Measurements from ENCODE around the gene OMA1.

DNA sequence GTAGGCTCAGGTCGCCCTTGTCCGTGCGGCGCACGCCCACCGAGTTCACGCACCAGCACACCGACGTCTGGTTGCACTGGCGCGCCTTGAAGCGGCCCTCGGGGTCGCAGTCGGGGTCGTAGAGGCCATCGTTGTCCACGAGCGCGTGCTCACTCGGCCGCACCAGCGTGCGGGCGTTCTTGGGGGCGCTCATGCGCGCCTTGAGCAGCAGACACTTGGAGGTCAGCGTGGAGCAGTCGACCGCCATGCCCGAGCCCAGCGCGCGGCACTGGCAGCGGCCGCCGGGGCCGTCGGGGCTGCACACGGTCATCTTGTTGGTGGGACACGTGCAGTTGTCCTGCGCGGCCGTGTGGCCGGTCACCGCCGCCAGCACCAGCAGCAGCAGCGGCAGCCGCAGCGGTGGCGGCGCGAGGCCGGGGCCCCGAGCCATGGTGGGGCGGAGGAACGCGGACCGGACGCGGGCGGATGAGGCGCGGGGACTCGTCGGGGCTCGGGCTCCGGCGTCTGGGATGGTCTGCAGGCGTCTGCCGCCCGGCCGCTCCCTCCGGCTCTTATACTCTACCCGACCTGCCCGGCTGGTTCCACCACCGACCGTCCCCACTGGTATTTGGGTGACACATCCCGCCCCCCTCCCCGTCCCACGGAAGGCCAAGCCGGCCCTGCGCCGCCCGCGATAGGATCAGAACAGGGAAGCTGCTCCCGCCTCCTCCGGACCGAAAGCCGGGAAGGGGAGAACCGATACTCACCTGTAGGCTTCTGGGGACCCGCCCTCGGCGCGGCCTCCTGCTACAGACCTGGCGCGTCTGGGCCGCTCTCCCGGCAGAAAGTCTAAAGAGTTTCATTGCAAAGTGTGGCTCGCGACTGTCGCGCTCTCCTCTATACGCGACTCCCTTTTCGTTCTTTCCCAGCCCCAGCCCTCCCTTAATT lies 30.5 kb upstream of the OMA1 start, which contains the start of gene TACSTD2:
- TF ChIP-seq MLLT1 (IDR thresholded peaks at IDR 0.05) (0 out of 2 replicates have a peak, but pooled peaks have one; percentile 25), BHLHE40 (IDR thresholded peaks at IDR 0.05; ENCODE audit: borderline replicate concordance in 1 of 2, low read depth in 2 of 2, low read length in 1 of 2) (no peak), POLR2A (IDR thresholded peaks at IDR 0.05; ENCODE audit: low read depth, low read length) (no peak), DPF2 (IDR thresholded peaks at IDR 0.05) (no peak), FOXK2 (IDR thresholded peaks at IDR 0.05) (no peak), CREB1 (IDR thresholded peaks at IDR 0.05; ENCODE audit: low read depth) (no peak), ETV6 (conservative IDR thresholded peaks at IDR 0.05 in 1 of 2, IDR thresholded peaks at IDR 0.05 in 1 of 2; ENCODE audit: borderline replicate concordance in 1 of 2, low read depth in 1 of 2) (no peak)
- TF ChIP-seq, protein P1, sequence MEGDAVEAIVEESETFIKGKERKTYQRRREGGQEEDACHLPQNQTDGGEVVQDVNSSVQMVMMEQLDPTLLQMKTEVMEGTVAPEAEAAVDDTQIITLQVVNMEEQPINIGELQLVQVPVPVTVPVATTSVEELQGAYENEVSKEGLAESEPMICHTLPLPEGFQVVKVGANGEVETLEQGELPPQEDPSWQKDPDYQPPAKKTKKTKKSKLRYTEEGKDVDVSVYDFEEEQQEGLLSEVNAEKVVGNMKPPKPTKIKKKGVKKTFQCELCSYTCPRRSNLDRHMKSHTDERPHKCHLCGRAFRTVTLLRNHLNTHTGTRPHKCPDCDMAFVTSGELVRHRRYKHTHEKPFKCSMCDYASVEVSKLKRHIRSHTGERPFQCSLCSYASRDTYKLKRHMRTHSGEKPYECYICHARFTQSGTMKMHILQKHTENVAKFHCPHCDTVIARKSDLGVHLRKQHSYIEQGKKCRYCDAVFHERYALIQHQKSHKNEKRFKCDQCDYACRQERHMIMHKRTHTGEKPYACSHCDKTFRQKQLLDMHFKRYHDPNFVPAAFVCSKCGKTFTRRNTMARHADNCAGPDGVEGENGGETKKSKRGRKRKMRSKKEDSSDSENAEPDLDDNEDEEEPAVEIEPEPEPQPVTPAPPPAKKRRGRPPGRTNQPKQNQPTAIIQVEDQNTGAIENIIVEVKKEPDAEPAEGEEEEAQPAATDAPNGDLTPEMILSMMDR (IDR thresholded peaks at IDR 0.05 in 2 of 3, conservative IDR thresholded peaks at IDR 0.05 in 1 of 3; ENCODE audit: control insufficient read depth in 2 of 3, extremely low read depth in 1 of 3, insufficient read depth in 1 of 3, low read depth in 3 of 3, low read length in 3 of 3) = no peak

All from GM12878 (cell line).